MM.1S (cell line): ENCODE measurements around the gene CDKL5.

Experiments
- EZH2 ChIP-seq: fragments of 300-600 bp; sonication (generic); optimal IDR thresholded peaks from 2 replicates; pipeline ENCODE3; 2017; ENCODE audit warnings: low read depth, mild to moderate bottlenecking, antibody characterized with exemption, low read length, mixed read lengths
- EZH2phosphoT487 ChIP-seq: fragments of 300-600 bp; sonication (generic); IDR thresholded peaks from 2 replicates; pipeline ENCODE4 v1.6.1; 2018; ENCODE audit warnings: antibody characterized with exemption, low read length
- TF ChIP-seq, protein P1 (sequence below): fragments of 300-600 bp; sonication (generic); IDR thresholded peaks from 2 replicates; pipeline ENCODE4 v1.5.1; 2016; ENCODE audit warnings: antibody characterized with exemption, low read length, mixed read lengths

DNA sequence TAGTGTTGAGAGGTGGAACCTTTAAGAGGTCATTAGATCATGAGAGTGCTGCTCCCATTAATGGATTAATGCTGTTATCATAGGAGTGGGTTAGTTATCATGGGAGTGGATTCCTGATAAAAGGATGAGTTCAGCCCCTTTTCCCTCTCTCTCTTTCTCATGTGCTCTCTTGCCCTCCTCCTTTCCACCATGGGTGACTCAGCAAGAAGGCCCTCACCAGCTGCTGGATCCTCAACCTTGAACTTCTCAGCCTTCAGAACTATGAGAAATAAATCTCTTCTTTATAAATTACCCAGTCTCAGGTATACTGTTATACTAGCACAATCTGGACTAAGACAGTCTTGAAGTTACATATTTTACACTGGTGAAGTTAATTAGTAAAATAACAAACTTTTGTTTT is 10.0 kb upstream of the CDKL5 start:
- TF ChIP-seq, protein P1, sequence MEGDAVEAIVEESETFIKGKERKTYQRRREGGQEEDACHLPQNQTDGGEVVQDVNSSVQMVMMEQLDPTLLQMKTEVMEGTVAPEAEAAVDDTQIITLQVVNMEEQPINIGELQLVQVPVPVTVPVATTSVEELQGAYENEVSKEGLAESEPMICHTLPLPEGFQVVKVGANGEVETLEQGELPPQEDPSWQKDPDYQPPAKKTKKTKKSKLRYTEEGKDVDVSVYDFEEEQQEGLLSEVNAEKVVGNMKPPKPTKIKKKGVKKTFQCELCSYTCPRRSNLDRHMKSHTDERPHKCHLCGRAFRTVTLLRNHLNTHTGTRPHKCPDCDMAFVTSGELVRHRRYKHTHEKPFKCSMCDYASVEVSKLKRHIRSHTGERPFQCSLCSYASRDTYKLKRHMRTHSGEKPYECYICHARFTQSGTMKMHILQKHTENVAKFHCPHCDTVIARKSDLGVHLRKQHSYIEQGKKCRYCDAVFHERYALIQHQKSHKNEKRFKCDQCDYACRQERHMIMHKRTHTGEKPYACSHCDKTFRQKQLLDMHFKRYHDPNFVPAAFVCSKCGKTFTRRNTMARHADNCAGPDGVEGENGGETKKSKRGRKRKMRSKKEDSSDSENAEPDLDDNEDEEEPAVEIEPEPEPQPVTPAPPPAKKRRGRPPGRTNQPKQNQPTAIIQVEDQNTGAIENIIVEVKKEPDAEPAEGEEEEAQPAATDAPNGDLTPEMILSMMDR = no peak
- TF ChIP-seq EZH2 = no peak
- TF ChIP-seq EZH2phosphoT487 = no peak
